Activated naive CD8-positive, alpha-beta T cell (primary cell): ENCODE results near the gene NDFIP1.
A peak's percentile ranks its signal among the peaks of the same experiment; 100 is the strongest.
"Not testable (repeated sequence)": the region's sequence is repeated elsewhere in the genome, so short reads cannot be mapped to it uniquely, and the experiment has no call there.

ENCODE experiments used
- H3K27ac Mint-ChIP-seq: one replicate; pipeline ENCODE4 v1.8.0; 2021; ENCODE audit warnings: mixed read lengths
- H3K27me3 Mint-ChIP-seq: one replicate; pipeline ENCODE4 v1.8.0; 2021; ENCODE audit warnings: mixed read lengths
- H3K36me3 Mint-ChIP-seq: one replicate; pipeline ENCODE4 v1.8.0; 2021; ENCODE audit warnings: mixed read lengths
- H3K4me1 Mint-ChIP-seq: one replicate; pipeline ENCODE4 v1.8.0; 2021; ENCODE audit warnings: low read depth, mixed read lengths
- H3K4me3 Mint-ChIP-seq: one replicate; pipeline ENCODE4 v1.8.0; 2021; ENCODE audit warnings: mild to moderate bottlenecking, mixed read lengths
- H3K9me3 Mint-ChIP-seq: one replicate; pipeline ENCODE4 v1.8.0; 2021; ENCODE audit warnings: low read depth, mixed read lengths

The NDFIP1 gene

GRCh38 chr5:142082182-142082781 is 26.3 kb upstream of the NDFIP1 start:
- H3K27me3 Mint-ChIP-seq = no peaks in the 10 kb centered on the region
- peaks cover 28% of the 10 kb centered on the region for H3K4me1 Mint-ChIP-seq
- no peaks in the 10 kb centered on the region for H3K9me3 Mint-ChIP-seq
- peak overlapping the region; percentile 34 for H3K27ac Mint-ChIP-seq
- H3K4me3 Mint-ChIP-seq = peak overlapping the region; percentile 17
- peaks cover 4% of the 10 kb centered on the region for H3K36me3 Mint-ChIP-seq

DNA sequence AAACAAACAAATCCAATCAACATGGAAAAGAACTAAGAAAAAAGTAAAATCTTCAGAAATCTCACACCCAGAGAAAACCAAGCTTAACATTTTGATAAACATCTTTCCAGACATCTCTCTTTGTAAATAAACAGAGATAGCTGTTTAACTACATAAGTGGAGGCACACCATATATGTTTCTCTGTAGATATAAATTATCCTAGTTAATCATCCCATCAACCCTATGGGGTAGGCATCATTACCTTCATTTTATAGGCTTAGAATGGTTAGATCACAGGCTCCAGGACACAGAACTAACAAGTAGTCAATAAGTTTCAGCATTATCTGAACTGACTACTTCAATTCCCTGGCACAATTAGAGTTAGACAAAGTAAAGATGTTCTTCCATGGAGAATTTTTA is 22.4 kb upstream of the NDFIP1 start:
- Mint-ChIP-seq H3K4me3 (no peak overlapping the region), H3K36me3 (no peaks in the 10 kb centered on the region), H3K27ac (no peak overlapping the region), H3K9me3 (no peaks in the 10 kb centered on the region), H3K27me3 (no peaks in the 10 kb centered on the region), H3K4me1 (peaks cover 63% of the 10 kb centered on the region)

- Mint-ChIP-seq H3K27ac (no peak overlapping the region), H3K27me3 (no peaks in the 10 kb centered on the region), H3K4me1 (peaks cover 66% of the 10 kb centered on the region), H3K9me3 (no peaks in the 10 kb centered on the region), H3K4me3 (no peak overlapping the region), H3K36me3 (no peaks in the 10 kb centered on the region)
Observed at GRCh38 chr5:142086679-142087078, 21.9 kb upstream of the NDFIP1 start.

DNA sequence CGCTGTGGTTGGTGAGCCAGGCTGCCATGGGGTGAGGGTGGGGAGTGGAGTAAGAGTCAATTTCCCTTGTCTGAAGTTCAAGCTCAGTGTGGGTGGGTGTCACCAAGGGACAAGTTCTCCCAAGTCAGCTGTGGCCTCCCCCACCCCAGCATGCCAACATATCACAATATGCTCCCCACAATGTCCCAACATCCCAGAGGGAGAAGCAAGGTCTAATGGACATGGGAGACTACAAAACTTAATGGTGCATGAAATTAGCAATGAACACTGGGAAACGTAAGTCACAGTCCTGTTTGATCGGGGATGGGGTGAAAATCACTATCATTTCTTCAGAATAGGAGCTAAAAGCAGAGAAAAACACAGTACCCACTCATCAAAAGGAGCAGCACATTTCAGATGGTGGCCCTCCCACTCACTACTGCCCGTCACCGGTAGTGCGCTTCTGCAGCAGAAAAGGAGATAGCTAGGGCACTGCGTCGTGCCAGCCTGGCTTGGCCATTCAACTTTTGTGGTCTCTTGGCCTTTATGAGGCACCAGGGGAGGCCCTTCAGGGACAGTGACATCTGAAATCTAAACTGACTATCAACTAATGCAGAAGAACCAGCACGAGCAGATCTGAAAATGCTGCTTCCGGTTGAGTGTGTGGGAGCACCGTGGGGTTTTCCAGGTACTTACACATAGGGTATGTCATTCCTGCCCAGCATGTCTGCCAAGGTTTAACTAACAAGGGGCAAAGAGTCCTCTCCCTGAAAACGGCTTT is 20.5 kb upstream of the NDFIP1 start:
- Mint-ChIP-seq H3K4me1 (peaks cover 63% of the 10 kb centered on the region), H3K27ac (peak overlapping the region; percentile 93), H3K36me3 (no peaks in the 10 kb centered on the region), H3K9me3 (no peaks in the 10 kb centered on the region), H3K27me3 (no peaks in the 10 kb centered on the region), H3K4me3 (peak overlapping the region; percentile 59)

DNA sequence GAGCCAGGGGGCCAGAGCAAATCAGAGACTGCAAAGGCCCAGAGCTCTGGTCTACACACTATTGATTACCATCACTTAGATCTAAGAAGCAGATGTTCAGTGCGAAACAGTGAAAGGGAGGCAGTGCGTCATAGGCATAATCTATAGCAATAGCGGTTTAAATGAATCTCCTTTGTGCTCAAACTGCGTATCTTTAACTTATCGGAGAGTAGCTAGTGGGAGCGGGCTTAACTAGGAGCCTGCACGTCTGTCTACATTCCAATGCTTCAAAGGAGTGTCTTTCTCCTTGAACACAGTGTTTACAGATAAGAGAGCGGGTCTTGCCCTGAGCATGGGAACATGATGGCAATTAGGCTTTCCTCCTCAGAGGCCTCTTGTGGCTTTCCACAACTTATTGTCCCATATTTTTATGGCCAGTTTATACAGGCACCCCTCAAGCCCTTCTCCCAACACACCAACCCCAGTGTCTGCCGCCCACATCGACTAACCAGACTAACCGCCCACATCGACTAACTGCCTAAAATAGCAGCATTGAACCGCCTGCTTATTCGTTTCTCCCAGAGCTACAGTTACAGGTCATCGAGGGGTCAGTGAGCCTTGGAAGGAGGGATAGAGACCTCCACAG is 19.6 kb upstream of the NDFIP1 start:
- Mint-ChIP-seq H3K4me1 (peaks cover 62% of the 10 kb centered on the region), H3K27ac (peak overlapping the region; percentile 93), H3K4me3 (peak overlapping the region; percentile 59)
- H3K36me3 Mint-ChIP-seq, H3K9me3 Mint-ChIP-seq, H3K27me3 Mint-ChIP-seq: not testable (repeated sequence)

DNA sequence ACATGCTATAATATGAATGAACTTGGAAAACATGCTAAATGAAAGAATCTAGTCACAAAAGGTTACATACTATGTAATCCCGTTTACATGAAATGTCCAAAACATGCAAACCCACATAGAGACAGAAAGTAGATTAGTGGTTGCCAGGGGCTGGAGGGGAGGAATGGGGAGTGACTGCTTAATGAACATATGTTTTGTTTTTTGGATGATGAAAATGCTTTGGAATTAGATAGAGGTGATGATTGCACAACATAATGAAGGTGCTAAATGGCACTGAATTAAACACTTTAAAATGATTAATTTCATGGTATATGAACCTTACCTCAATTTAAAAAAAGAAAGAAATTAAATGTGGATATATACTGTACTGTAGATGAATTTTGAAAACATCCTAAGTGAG is 17.6 kb upstream of the NDFIP1 start:
- Mint-ChIP-seq H3K27me3 (no peaks in the 10 kb centered on the region), H3K4me1 (peaks cover 76% of the 10 kb centered on the region), H3K9me3 (no peaks in the 10 kb centered on the region), H3K4me3 (no peak overlapping the region), H3K36me3 (no peaks in the 10 kb centered on the region), H3K27ac (peak overlapping the region; percentile 51)

DNA sequence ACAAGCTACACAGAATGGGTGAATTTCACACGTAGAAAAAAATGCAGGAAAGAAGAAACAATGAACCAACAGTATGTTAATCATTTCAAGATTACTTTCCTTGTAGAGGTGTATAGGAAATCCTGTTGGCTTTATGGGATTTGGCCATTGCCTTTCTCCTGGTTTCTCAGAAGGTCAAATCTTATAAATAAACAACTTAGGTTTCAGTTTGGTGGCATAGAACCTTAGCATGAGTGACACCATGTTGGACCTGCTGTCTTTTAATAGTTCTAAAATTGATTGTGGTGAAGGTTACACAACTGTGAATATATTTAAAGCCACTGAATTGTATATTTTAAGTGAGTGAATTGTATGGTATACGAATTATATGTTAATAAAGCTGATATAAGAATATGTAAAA is 16.7 kb upstream of the NDFIP1 start:
- no peaks in the 10 kb centered on the region for H3K36me3 Mint-ChIP-seq
- no peaks in the 10 kb centered on the region for H3K27me3 Mint-ChIP-seq
- H3K4me3 Mint-ChIP-seq = no peak overlapping the region
- H3K27ac Mint-ChIP-seq = no peak overlapping the region
- peaks cover 77% of the 10 kb centered on the region for H3K4me1 Mint-ChIP-seq
- H3K9me3 Mint-ChIP-seq = no peaks in the 10 kb centered on the region

DNA sequence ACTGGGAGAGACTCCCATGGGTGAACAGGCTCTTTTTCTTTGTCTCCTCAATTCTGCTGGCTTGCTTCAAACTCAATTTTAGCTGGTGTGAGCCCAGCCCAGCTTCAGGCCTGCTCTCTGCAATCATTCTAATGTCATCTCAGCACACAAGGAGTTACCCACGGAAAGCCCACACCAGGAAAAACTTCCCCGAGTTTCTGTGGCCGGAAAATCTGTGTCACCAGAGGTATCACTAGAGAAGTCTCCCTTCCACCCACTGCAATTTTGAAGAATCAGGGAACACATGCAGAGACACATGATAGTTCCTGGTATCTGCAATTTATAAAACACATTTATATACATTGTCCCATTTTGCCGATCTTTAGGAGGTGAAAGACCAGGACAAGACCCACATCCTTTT is 13.5 kb upstream of the NDFIP1 start:
- Mint-ChIP-seq H3K27ac (peak overlapping the region; percentile 97), H3K9me3 (no peaks in the 10 kb centered on the region), H3K36me3 (no peaks in the 10 kb centered on the region), H3K4me1 (peaks cover 74% of the 10 kb centered on the region), H3K27me3 (no peaks in the 10 kb centered on the region), H3K4me3 (peak overlapping the region; percentile 73)

GRCh38 chr5:142095651-142096330 is 12.8 kb upstream of the NDFIP1 start:
- H3K4me1 Mint-ChIP-seq = peaks cover 74% of the 10 kb centered on the region
- no peaks in the 10 kb centered on the region for H3K27me3 Mint-ChIP-seq
- peak overlapping the region; percentile 73 for H3K4me3 Mint-ChIP-seq

DNA sequence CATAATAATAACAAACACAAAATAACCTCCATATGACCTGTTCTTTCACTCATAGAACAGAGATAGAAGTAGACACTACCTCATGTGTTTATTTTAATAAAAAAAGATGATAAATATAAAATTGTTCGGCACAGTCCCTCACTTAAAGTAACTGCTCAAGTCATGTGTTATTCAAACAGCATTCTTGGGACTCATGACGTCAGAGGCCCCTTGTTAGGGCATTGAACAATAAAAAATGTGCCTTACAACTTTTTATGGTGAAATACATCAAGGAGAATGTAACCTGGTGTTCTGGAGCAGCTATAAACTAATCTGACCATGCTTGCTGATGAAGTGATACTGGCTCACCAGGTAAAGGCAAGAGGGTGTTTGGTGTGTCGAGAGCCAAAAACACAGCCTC is 12.2 kb upstream of the NDFIP1 start:
- Mint-ChIP-seq H3K4me1 (peaks cover 74% of the 10 kb centered on the region), H3K4me3 (no peak overlapping the region), H3K9me3 (no peaks in the 10 kb centered on the region), H3K27me3 (no peaks in the 10 kb centered on the region), H3K36me3 (peaks cover 3% of the 10 kb centered on the region), H3K27ac (peak overlapping the region; percentile 92)

More at GRCh38 chr5:142095651-142096330, 12.8 kb upstream of the NDFIP1 start:
- Mint-ChIP-seq H3K9me3 (no peaks in the 10 kb centered on the region), H3K36me3 (no peaks in the 10 kb centered on the region), H3K27ac (peak overlapping the region; percentile 97)

GRCh38 chr5:142097681-142098080 is 10.9 kb upstream of the NDFIP1 start:
- H3K4me1 Mint-ChIP-seq = peaks cover 71% of the 10 kb centered on the region
- H3K27me3 Mint-ChIP-seq = no peaks in the 10 kb centered on the region
- peak overlapping the region; percentile 92 for H3K27ac Mint-ChIP-seq
- peaks cover 5% of the 10 kb centered on the region for H3K36me3 Mint-ChIP-seq
- no peaks in the 10 kb centered on the region for H3K9me3 Mint-ChIP-seq
- H3K4me3 Mint-ChIP-seq = peak overlapping the region; percentile 1

- H3K36me3 Mint-ChIP-seq = peaks cover 7% of the 10 kb centered on the region
- peaks cover 76% of the 10 kb centered on the region for H3K4me1 Mint-ChIP-seq
- H3K27ac Mint-ChIP-seq = peak overlapping the region; percentile 92
- no peak overlapping the region for H3K4me3 Mint-ChIP-seq
- no peaks in the 10 kb centered on the region for H3K9me3 Mint-ChIP-seq
- H3K27me3 Mint-ChIP-seq = no peaks in the 10 kb centered on the region
Observed at GRCh38 chr5:142098275-142098674, 10.3 kb upstream of the NDFIP1 start.

DNA sequence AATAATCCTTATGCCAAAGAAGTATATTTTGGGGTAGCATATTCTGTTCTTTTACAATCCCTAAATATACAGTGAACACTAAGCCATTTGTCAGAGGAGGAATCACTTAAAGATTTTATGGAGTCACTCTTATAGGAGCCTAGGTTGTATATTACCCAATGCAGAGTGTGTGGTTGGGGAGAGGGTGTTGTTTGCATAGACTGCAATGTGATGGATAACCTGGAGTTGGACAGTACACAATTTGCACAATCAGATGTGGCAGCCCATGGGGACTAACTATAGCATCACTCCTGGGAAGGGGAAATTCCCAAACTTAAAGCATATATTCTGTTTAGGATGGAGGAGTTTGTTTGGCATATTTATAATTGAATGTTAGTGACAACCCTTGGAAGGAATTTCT is 9.6 kb upstream of the NDFIP1 start:
- H3K9me3 Mint-ChIP-seq = no peaks in the 10 kb centered on the region
- H3K27ac Mint-ChIP-seq = peak overlapping the region; percentile 51
- H3K4me3 Mint-ChIP-seq = no peak overlapping the region
- H3K4me1 Mint-ChIP-seq = peaks cover 73% of the 10 kb centered on the region
- no peaks in the 10 kb centered on the region for H3K27me3 Mint-ChIP-seq
- H3K36me3 Mint-ChIP-seq = peaks cover 7% of the 10 kb centered on the region

GRCh38 chr5:142100307-142100706 is 8.3 kb upstream of the NDFIP1 start:
- no peaks in the 10 kb centered on the region for H3K9me3 Mint-ChIP-seq
- H3K4me3 Mint-ChIP-seq = no peak overlapping the region
- peaks cover 70% of the 10 kb centered on the region for H3K4me1 Mint-ChIP-seq
- H3K36me3 Mint-ChIP-seq = peaks cover 7% of the 10 kb centered on the region
- H3K27ac Mint-ChIP-seq = no peak overlapping the region
- H3K27me3 Mint-ChIP-seq = no peaks in the 10 kb centered on the region
